ENCODE results near the gene HTATSF1. TPM values are rescaled to one million over a fixed set of nuclear protein-coding genes. Genes with fewer than 3 reads are reported as not detected.

The HTATSF1 gene
- total RNA-seq, 1 donor from 2014 or later, result 24.5 TPM

- intact Hi-C loops (cut with micrococcal nuclease), result no loop called here
- no peaks in the 10 kb centered on the region for H3K4me1 Mint-ChIP-seq
- TF ChIP-seq CTCF (IDR thresholded peaks at IDR 0.05), result no peak
- POLR2A ChIA-PET, result no interaction called here
- no peak overlapping the region for H3K27ac Mint-ChIP-seq
- no peaks in the 10 kb centered on the region for H3K9me3 Mint-ChIP-seq
- H3K36me3 Mint-ChIP-seq (ENCODE audit: low read depth), result no peaks in the 10 kb centered on the region
- no peak for ATAC-seq (ENCODE audit: low read depth)
- H3K27me3 Mint-ChIP-seq, result no peaks in the 10 kb centered on the region
- H3K4me3 Mint-ChIP-seq, result no peak overlapping the region
- DNase-seq, result no peak
- CTCF ChIA-PET, result no interaction called here
These were observed 49.0 kb downstream of the HTATSF1 start for GRCh38 chrX:136546371-136546781.

GRCh38 chrX:136549226-136549625 lies 51.8 kb downstream of the HTATSF1 start:
- no peak overlapping the region for H3K4me3 Mint-ChIP-seq
- H3K4me1 Mint-ChIP-seq, result no peaks in the 10 kb centered on the region
- H3K9me3 Mint-ChIP-seq, result no peaks in the 10 kb centered on the region
- no peaks in the 10 kb centered on the region for H3K36me3 Mint-ChIP-seq (ENCODE audit: low read depth)
- no peak overlapping the region for H3K27ac Mint-ChIP-seq
- intact Hi-C loops (cut with micrococcal nuclease), result no loop called here
- POLR2A ChIA-PET, result no interaction called here
- H3K27me3 Mint-ChIP-seq, result no peaks in the 10 kb centered on the region
- no peak for TF ChIP-seq CTCF (IDR thresholded peaks at IDR 0.05)
- CTCF ChIA-PET, result no interaction called here
- no peak for ATAC-seq (ENCODE audit: low read depth)
- DNase-seq, result no peak

GRCh38 chrX:136551410-136551809 lies 54.0 kb downstream of the HTATSF1 start:
- CTCF ChIA-PET, result no interaction called here
- Mint-ChIP-seq H3K4me3 (no peak overlapping the region), H3K9me3 (no peaks in the 10 kb centered on the region), H3K27ac (no peak overlapping the region), H3K4me1 (no peaks in the 10 kb centered on the region), H3K36me3 (ENCODE audit: low read depth) (no peaks in the 10 kb centered on the region), H3K27me3 (no peaks in the 10 kb centered on the region)
- POLR2A ChIA-PET, result no interaction called here
- no peak for TF ChIP-seq CTCF (IDR thresholded peaks at IDR 0.05)
- intact Hi-C loops (cut with micrococcal nuclease), result no loop called here
- DNase-seq (no peak), ATAC-seq (ENCODE audit: low read depth) (no peak)

- no peak for TF ChIP-seq CTCF (IDR thresholded peaks at IDR 0.05)
- DNase-seq, result no peak
- POLR2A ChIA-PET, result no interaction called here
These were observed 58.3 kb downstream of the HTATSF1 start for GRCh38 chrX:136555694-136556093.

More at GRCh38 chrX:136555694-136556093, 58.3 kb downstream of the HTATSF1 start:
- no peak for ATAC-seq (ENCODE audit: low read depth)
- H3K36me3 Mint-ChIP-seq (ENCODE audit: low read depth), result no peaks in the 10 kb centered on the region
- CTCF ChIA-PET, result no interaction called here
- intact Hi-C loops (cut with micrococcal nuclease), result no loop called here
- no peaks in the 10 kb centered on the region for H3K27me3 Mint-ChIP-seq
- H3K9me3 Mint-ChIP-seq, result no peaks in the 10 kb centered on the region
- no peak overlapping the region for H3K27ac Mint-ChIP-seq
- no peaks in the 10 kb centered on the region for H3K4me1 Mint-ChIP-seq
- no peak overlapping the region for H3K4me3 Mint-ChIP-seq

Other genes starting within 250 kb of the HTATSF1 start
- 11.2 and 12.2 TPM in 2 replicates for gene MAP7D3, start 246.2 kb upstream of the HTATSF1 start, total RNA-seq
- gene ADGRG4, start 196.6 kb upstream of the HTATSF1 start, total RNA-seq, result not detected in 2 replicates
- gene BRS3, start 9.6 kb upstream of the HTATSF1 start, total RNA-seq, result not detected in 2 replicates
- not detected in 2 replicates for gene VGLL1, start 34.6 kb downstream of the HTATSF1 start, total RNA-seq
- gene CD40LG, start 150.6 kb downstream of the HTATSF1 start, total RNA-seq, result not detected in 2 replicates

Measured in activated B cell treated with CpG ODN at 0.5 μM for 24 hours (primary cell).